Nephron (organoid): ENCODE results near the gene PNPLA6.
A peak's percentile ranks its signal among the peaks of the same experiment; 100 is the strongest.

ENCODE experiments used
- H3K27ac Mint-ChIP-seq, 3 experiments: 2 replicates each; pipeline ENCODE4 v1.8.0; 2020; ENCODE audit warnings: mixed read lengths in 3 of 3, mild to moderate bottlenecking in 2 of 3, moderate library complexity in 1 of 3
- H3K27me3 Mint-ChIP-seq: 2 replicates; pipeline ENCODE4 v1.8.0; 2021; ENCODE audit warnings: low read depth, mild to moderate bottlenecking, moderate library complexity, mixed read lengths
- H3K36me3 Mint-ChIP-seq: 2 replicates; pipeline ENCODE4 v1.8.0; 2020; ENCODE audit warnings: low read depth, mixed read lengths
- H3K4me1 Mint-ChIP-seq: 2 replicates; pipeline ENCODE4 v1.8.0; 2020; ENCODE audit warnings: mixed read lengths
- H3K4me3 Mint-ChIP-seq, 3 experiments: 2 replicates each; pipeline ENCODE4 v1.8.0; 2020; ENCODE audit warnings: mild to moderate bottlenecking in 3 of 3, mixed read lengths in 3 of 3, moderate library complexity in 2 of 3
- H3K9me3 Mint-ChIP-seq: 2 replicates; pipeline ENCODE4 v1.8.0; 2020; ENCODE audit warnings: mixed read lengths
- CTCF ChIP-seq, 3 experiments: fragments of 200-600 bp; sonication (generic); IDR thresholded peaks; one replicate each; pipeline ENCODE4 v1.5.0; 2021; ENCODE audit warnings: antibody characterized with exemption in 3 of 3; ENCODE audit not compliant: unreplicated experiment in 3 of 3

Gene PNPLA6

GRCh38 chr19:7527516-7528191 is 7.9 kb upstream of the PNPLA6 start:
- H3K9me3 Mint-ChIP-seq, result no peaks in the 10 kb centered on the region
- H3K36me3 Mint-ChIP-seq, result peaks cover 3% of the 10 kb centered on the region
- no peak overlapping the region for H3K27ac Mint-ChIP-seq
- H3K4me3 Mint-ChIP-seq, result no peak overlapping the region
- no peaks in the 10 kb centered on the region for H3K4me1 Mint-ChIP-seq
- H3K27me3 Mint-ChIP-seq, result no peaks in the 10 kb centered on the region
- TF ChIP-seq CTCF (IDR thresholded peaks at IDR 0.05; ENCODE audit: unreplicated experiment in 3 of 3), result no peak

- H3K36me3 Mint-ChIP-seq, result peaks cover 3% of the 10 kb centered on the region
- no peak overlapping the region for H3K4me3 Mint-ChIP-seq
- no peaks in the 10 kb centered on the region for H3K27me3 Mint-ChIP-seq
- no peak for TF ChIP-seq CTCF (IDR thresholded peaks at IDR 0.05; ENCODE audit: unreplicated experiment in 3 of 3)
- H3K4me1 Mint-ChIP-seq, result no peaks in the 10 kb centered on the region
- no peak overlapping the region for H3K27ac Mint-ChIP-seq
- H3K9me3 Mint-ChIP-seq, result no peaks in the 10 kb centered on the region
Observed at GRCh38 chr19:7528192-7528519, 7.4 kb upstream of the PNPLA6 start.

- Mint-ChIP-seq H3K36me3 (peaks cover 3% of the 10 kb centered on the region), H3K27ac (no peak overlapping the region), H3K4me3 (peak overlapping the region in 2 of 3 experiments; percentile 17 to 55), H3K9me3 (no peaks in the 10 kb centered on the region), H3K27me3 (no peaks in the 10 kb centered on the region), H3K4me1 (no peaks in the 10 kb centered on the region)
- TF ChIP-seq CTCF (IDR thresholded peaks at IDR 0.05; ENCODE audit: unreplicated experiment in 3 of 3), result no peak
Observed at GRCh38 chr19:7528522-7529245, 6.8 kb upstream of the PNPLA6 start.

- no peaks in the 10 kb centered on the region for H3K27me3 Mint-ChIP-seq
- H3K4me1 Mint-ChIP-seq, result no peaks in the 10 kb centered on the region
- no peak overlapping the region for H3K27ac Mint-ChIP-seq
- peak overlapping the region in 2 of 3 experiments; percentile 17 to 55 for H3K4me3 Mint-ChIP-seq
- no peak for TF ChIP-seq CTCF (IDR thresholded peaks at IDR 0.05; ENCODE audit: unreplicated experiment in 3 of 3)
- no peaks in the 10 kb centered on the region for H3K9me3 Mint-ChIP-seq
- H3K36me3 Mint-ChIP-seq, result peaks cover 3% of the 10 kb centered on the region
Observed at GRCh38 chr19:7529246-7529600, 6.3 kb upstream of the PNPLA6 start.

- peaks cover 3% of the 10 kb centered on the region for H3K36me3 Mint-ChIP-seq
- no peaks in the 10 kb centered on the region for H3K27me3 Mint-ChIP-seq
- no peaks in the 10 kb centered on the region for H3K4me1 Mint-ChIP-seq
- TF ChIP-seq CTCF (IDR thresholded peaks at IDR 0.05; ENCODE audit: unreplicated experiment in 3 of 3), result no peak
- H3K4me3 Mint-ChIP-seq, result no peak overlapping the region
- H3K9me3 Mint-ChIP-seq, result no peaks in the 10 kb centered on the region
- H3K27ac Mint-ChIP-seq, result no peak overlapping the region
Observed at GRCh38 chr19:7529610-7530490, 5.7 kb upstream of the PNPLA6 start.
